SK-N-SH treated with all-trans-retinoic acid at 6 μM for 48 hours (cell line): Measurements from ENCODE around the gene CRISPLD2.

Experiments
- OSR1 ChIP-seq: fragments of 250-450 bp; sonication (Bioruptor Pico); IDR thresholded peaks from 2 replicates; pipeline ENCODE4 v1.8.0; 2022; ENCODE audit warnings: moderate library complexity, mild to moderate bottlenecking, inconsistent platforms
- TCF4 ChIP-seq: fragments of 250-450 bp; sonication (Bioruptor Pico); IDR thresholded peaks from 2 replicates; pipeline ENCODE4 v1.8.0; 2021; ENCODE audit warnings: mild to moderate bottlenecking, moderate library complexity, borderline replicate concordance
- ZFP3 ChIP-seq: fragments of 250-450 bp; sonication (Bioruptor Pico); IDR thresholded peaks from 2 replicates; pipeline ENCODE4 v1.5.0; 2020; ENCODE audit warnings: mild to moderate bottlenecking, moderate library complexity
- ZFP30 ChIP-seq: fragments of 450-650 bp; formaldehyde crosslinking; IDR thresholded peaks from 2 replicates; pipeline ENCODE4 v1.5.0; 2022; ENCODE audit warnings: mild to moderate bottlenecking, moderate library complexity
- TF ChIP-seq, protein P1 (sequence below): fragments of 250-450 bp; sonication (Bioruptor Pico); IDR thresholded peaks from 2 replicates; pipeline ENCODE4 v1.5.1; 2020; ENCODE audit warnings: low read depth, mild to moderate bottlenecking, moderate library complexity
- TF ChIP-seq, protein P2 (sequence below): fragments of 250-450 bp; sonication (Bioruptor Pico); IDR thresholded peaks from 2 replicates; pipeline ENCODE4 v1.8.0; 2020; ENCODE audit warnings: mild to moderate bottlenecking, moderate library complexity, borderline replicate concordance

DNA sequence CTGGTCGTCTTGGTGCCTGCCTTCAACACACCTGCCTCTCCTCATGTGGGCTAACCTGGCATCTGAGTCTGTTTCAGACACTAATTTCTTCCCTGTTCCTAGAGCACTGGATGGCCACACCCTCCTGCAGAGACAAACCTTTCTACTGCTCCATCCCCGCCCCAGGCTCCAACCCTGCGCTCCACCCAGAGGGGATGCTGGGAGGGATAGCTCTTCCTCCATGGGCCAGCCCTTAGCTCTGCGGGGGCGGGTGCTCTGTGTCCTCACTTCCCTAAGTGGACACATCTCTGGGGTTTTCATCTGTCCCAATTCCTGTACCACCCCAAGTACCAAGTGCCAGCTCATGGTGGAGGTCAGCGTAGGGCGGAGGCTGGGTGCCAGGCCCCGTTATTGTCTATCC lies 11.0 kb upstream of the CRISPLD2 start:
- TF ChIP-seq TCF4 (CRISPR knock-in tag) (no peak), ZFP3 (CRISPR knock-in tag) (no peak), ZFP30 (CRISPR knock-in tag) (no peak), OSR1 (no peak)
- TF ChIP-seq, protein P1, sequence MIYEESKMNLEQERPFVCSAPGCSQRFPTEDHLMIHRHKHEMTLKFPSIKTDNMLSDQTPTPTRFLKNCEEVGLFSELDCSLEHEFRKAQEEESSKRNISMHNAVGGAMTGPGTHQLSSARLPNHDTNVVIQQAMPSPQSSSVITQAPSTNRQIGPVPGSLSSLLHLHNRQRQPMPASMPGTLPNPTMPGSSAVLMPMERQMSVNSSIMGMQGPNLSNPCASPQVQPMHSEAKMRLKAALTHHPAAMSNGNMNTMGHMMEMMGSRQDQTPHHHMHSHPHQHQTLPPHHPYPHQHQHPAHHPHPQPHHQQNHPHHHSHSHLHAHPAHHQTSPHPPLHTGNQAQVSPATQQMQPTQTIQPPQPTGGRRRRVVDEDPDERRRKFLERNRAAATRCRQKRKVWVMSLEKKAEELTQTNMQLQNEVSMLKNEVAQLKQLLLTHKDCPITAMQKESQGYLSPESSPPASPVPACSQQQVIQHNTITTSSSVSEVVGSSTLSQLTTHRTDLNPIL (CRISPR knock-in tag): no peak
- TF ChIP-seq, protein P2, sequence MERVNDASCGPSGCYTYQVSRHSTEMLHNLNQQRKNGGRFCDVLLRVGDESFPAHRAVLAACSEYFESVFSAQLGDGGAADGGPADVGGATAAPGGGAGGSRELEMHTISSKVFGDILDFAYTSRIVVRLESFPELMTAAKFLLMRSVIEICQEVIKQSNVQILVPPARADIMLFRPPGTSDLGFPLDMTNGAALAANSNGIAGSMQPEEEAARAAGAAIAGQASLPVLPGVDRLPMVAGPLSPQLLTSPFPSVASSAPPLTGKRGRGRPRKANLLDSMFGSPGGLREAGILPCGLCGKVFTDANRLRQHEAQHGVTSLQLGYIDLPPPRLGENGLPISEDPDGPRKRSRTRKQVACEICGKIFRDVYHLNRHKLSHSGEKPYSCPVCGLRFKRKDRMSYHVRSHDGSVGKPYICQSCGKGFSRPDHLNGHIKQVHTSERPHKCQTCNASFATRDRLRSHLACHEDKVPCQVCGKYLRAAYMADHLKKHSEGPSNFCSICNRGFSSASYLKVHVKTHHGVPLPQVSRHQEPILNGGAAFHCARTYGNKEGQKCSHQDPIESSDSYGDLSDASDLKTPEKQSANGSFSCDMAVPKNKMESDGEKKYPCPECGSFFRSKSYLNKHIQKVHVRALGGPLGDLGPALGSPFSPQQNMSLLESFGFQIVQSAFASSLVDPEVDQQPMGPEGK (CRISPR knock-in tag): no peak
